ENCODE results near the gene IFNLR1. TPM values are rescaled to one million over a fixed set of nuclear protein-coding genes. Genes with fewer than 3 reads are reported as not detected.
A peak's percentile ranks its signal among the peaks of the same experiment; 100 is the strongest.

Gene IFNLR1
- total RNA-seq, 1 donor, result not detected

DNA sequence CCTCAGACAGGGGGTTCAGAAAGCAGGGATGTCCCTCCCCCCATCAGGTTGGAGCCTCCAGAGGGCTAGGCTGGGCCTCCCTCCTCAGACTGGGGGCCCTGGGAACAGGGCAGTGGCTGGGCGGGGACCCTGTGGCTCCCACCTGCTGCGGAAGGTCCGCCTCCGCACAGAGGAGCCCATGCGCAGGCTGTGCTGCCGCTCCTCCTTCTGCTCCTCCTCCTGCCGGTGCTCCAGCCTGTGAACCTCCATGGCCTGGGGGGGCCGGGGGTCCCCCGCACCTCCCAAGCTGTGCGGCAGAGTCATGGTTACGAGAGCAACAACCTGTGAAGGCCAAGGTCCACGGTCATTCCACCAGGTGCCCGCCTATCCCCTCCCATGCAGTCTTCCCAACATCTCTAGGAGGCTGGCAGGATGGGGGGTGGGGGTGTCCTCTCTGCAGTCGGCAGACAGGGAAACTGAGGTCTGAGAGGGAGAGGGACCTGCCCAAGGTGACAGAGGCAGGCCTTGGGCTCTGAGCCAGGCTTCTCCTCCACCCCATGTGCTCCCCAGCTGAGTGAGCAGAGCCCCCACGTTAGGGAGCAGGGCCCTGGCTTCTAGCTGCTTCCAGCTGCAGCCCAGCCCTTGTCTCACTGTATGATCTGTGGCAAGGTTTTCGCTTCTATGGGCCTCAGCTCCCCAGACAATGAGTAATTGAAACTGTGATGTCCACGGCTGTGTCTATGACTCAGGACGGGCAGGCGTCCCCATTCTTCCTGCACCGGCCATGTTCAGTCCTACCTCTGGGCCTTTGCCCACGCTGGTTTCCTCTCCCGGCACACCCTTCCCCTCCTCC lies 78.5 kb downstream of the IFNLR1 start:
- Histone ChIP-seq H3K27ac (ENCODE audit: low read depth, low read length) (peak overlapping the region; percentile 53), H3K79me2 (ENCODE audit: insufficient read depth, low read length) (no peaks in the 10 kb centered on the region), H3K4me3 (ENCODE audit: insufficient read depth, low read length) (no peak overlapping the region), H3K9me3 (ENCODE audit: low read depth, low read length) (no peaks in the 10 kb centered on the region), H3K4me1 (ENCODE audit: insufficient read depth, low read length) (peaks cover 23% of the 10 kb centered on the region), H3K27me3 (ENCODE audit: insufficient read depth, low read length) (peaks cover 6% of the 10 kb centered on the region), H2AFZ (ENCODE audit: low read length) (peak overlapping the region; percentile 73), H4K20me1 (ENCODE audit: insufficient read depth, low read length) (no peaks in the 10 kb centered on the region), H3K4me2 (ENCODE audit: insufficient read depth, low read length) (peak overlapping the region; percentile 18), H3K36me3 (ENCODE audit: insufficient read depth, low read length) (no peaks in the 10 kb centered on the region)
- peak; percentile 98 for DNase-seq (ENCODE audit: insufficient read length, low spot score, missing footprints)
- TF ChIP-seq, protein P1, sequence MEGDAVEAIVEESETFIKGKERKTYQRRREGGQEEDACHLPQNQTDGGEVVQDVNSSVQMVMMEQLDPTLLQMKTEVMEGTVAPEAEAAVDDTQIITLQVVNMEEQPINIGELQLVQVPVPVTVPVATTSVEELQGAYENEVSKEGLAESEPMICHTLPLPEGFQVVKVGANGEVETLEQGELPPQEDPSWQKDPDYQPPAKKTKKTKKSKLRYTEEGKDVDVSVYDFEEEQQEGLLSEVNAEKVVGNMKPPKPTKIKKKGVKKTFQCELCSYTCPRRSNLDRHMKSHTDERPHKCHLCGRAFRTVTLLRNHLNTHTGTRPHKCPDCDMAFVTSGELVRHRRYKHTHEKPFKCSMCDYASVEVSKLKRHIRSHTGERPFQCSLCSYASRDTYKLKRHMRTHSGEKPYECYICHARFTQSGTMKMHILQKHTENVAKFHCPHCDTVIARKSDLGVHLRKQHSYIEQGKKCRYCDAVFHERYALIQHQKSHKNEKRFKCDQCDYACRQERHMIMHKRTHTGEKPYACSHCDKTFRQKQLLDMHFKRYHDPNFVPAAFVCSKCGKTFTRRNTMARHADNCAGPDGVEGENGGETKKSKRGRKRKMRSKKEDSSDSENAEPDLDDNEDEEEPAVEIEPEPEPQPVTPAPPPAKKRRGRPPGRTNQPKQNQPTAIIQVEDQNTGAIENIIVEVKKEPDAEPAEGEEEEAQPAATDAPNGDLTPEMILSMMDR (IDR thresholded peaks at IDR 0.05; ENCODE audit: extremely low read depth, low read depth, low read length), result no peak

DNA sequence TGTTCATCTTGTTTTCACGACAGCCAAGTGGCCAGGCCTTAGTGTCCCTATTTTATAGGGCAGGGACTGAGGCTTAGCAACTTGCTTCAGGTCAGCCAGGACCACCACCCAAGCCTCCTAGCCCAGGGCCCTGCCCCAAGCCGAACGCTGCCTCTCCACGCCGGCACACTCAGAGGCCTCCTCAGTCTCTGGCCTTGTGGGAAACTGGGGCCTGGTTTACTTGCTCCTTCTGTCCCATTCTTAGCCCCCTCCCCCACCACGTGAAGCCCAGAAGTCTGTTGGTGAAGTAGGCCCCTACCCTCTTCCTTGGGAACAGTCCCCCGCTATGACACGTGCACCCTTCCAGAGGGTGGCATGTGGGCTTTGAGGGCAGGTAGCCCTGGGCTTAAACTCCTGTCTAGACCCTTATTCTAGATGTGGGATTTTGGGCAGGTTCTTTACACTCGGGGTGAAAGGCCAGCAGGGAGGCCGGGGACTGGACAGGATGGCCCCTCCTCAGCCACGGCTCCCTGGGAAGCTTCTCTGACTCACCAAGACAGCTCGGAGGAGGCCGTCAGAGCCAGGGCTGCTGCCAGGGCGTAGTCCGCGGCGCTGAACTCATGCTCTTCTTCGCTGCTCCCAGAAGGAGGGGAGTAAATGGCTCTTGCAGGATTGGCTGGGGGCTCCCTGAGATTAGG lies 79.5 kb downstream of the IFNLR1 start:
- Histone ChIP-seq H3K9me3 (ENCODE audit: low read depth, low read length) (no peaks in the 10 kb centered on the region), H3K4me2 (ENCODE audit: insufficient read depth, low read length) (peak overlapping the region; percentile 18), H3K27me3 (ENCODE audit: insufficient read depth, low read length) (peaks cover 3% of the 10 kb centered on the region), H3K4me1 (ENCODE audit: insufficient read depth, low read length) (peaks cover 21% of the 10 kb centered on the region), H4K20me1 (ENCODE audit: insufficient read depth, low read length) (no peaks in the 10 kb centered on the region), H3K27ac (ENCODE audit: low read depth, low read length) (peak overlapping the region; percentile 53), H3K79me2 (ENCODE audit: insufficient read depth, low read length) (no peaks in the 10 kb centered on the region), H3K4me3 (ENCODE audit: insufficient read depth, low read length) (no peak overlapping the region), H2AFZ (ENCODE audit: low read length) (peak overlapping the region; percentile 62), H3K36me3 (ENCODE audit: insufficient read depth, low read length) (no peaks in the 10 kb centered on the region)
- peak; percentile 93 for DNase-seq (ENCODE audit: insufficient read length, low spot score, missing footprints)
- TF ChIP-seq, protein P1 (IDR thresholded peaks at IDR 0.05; ENCODE audit: extremely low read depth, low read depth, low read length), result no peak

DNA sequence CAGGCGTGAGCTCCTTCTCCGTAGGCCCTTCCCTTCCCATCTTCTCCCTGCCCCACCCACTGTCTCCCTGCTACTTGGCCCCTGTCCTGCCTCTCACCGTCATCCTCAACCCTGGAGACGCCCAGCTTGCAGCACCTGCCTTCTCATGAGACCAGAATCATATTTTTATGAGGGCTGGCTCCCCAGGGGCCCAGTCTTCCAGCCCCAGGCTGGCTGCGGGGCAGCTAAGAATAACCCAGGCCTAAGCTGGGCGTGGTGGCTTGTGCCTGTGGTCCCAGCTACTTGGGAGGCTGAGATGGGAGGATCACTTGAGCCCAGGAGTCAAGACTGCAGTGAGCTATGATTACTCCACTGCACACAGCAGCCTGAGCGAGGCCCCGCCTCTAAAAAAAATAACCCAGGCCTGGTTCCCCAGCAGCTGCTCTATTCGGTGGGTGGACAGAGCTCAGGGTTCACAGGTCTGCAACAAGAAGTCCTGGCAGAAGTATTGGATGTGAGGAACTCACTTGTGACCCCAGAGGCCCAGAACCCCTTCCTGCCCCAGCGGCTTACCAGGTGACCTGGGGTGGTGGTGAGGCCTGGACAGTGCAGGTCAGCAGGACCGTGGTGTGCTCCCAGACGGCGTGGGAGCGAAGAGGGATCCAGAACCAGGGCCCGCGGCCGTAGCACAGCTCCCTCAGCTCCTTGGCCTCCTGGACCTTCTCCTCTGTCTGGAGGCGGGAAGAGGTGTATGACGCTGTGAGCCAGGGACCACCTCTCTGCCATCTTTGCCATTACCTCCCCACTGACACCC lies 81.5 kb downstream of the IFNLR1 start:
- Histone ChIP-seq H3K4me1 (ENCODE audit: insufficient read depth, low read length) (peaks cover 11% of the 10 kb centered on the region), H2AFZ (ENCODE audit: low read length) (no peak overlapping the region), H3K4me3 (ENCODE audit: insufficient read depth, low read length) (no peak overlapping the region), H3K9me3 (ENCODE audit: low read depth, low read length) (no peaks in the 10 kb centered on the region), H3K36me3 (ENCODE audit: insufficient read depth, low read length) (no peaks in the 10 kb centered on the region), H3K27me3 (ENCODE audit: insufficient read depth, low read length) (no peaks in the 10 kb centered on the region), H3K27ac (ENCODE audit: low read depth, low read length) (no peak overlapping the region), H3K4me2 (ENCODE audit: insufficient read depth, low read length) (no peak overlapping the region), H4K20me1 (ENCODE audit: insufficient read depth, low read length) (no peaks in the 10 kb centered on the region), H3K79me2 (ENCODE audit: insufficient read depth, low read length) (no peaks in the 10 kb centered on the region)
- TF ChIP-seq, protein P1 (IDR thresholded peaks at IDR 0.05; ENCODE audit: extremely low read depth, low read depth, low read length), result no peak
- DNase-seq (ENCODE audit: insufficient read length, low spot score, missing footprints), result no peak

All from osteoblast (primary cell).